Measurements from ENCODE around the gene MS4A6E.

DNA sequence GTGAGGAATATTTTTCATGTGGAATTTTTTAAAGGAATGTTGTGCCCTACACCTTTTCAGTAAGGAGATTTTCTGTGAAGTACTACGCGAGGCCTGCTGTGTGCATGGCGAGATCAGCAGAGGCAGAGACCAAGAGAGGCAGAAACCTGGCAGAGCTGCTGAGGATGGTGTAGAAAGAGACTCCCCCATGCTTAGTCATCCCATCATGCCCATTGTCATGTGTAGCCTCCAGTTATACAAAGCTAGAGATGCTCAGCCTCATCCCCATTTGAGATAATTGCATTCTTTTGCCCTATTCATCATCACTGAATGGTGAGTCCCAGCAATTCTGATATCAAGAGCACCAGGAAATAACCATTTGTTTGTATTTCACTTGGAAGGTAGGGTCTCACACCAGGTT is 48.3 kb downstream of the MS4A6E start:
- no peak for TF ChIP-seq EZH2 (IDR thresholded peaks at IDR 0.05)
- TF ChIP-seq, protein P1, sequence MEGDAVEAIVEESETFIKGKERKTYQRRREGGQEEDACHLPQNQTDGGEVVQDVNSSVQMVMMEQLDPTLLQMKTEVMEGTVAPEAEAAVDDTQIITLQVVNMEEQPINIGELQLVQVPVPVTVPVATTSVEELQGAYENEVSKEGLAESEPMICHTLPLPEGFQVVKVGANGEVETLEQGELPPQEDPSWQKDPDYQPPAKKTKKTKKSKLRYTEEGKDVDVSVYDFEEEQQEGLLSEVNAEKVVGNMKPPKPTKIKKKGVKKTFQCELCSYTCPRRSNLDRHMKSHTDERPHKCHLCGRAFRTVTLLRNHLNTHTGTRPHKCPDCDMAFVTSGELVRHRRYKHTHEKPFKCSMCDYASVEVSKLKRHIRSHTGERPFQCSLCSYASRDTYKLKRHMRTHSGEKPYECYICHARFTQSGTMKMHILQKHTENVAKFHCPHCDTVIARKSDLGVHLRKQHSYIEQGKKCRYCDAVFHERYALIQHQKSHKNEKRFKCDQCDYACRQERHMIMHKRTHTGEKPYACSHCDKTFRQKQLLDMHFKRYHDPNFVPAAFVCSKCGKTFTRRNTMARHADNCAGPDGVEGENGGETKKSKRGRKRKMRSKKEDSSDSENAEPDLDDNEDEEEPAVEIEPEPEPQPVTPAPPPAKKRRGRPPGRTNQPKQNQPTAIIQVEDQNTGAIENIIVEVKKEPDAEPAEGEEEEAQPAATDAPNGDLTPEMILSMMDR (IDR thresholded peaks at IDR 0.05): no peak

All from neural progenitor cell (in vitro differentiated cells).